Measurements from ENCODE around the gene GRID2IP.

DNA sequence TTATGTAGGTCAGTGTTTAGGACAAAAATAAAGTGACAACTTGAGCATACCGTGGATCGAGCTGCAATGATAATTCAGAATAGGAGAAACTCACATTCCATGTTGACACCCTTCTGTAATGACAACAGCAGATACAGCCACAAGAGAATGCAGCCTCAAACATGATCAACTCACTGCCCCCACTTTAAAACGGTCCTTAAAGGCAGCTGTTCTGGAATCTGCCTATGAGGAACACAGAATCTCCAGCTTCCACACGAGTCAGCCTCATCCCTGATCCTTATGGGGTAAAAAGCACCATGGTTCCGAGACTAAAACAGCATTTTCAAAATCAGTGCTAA, 71.0 kb downstream of the GRID2IP start:
- TF ChIP-seq GATA2 (IDR thresholded peaks at IDR 0.05; ENCODE audit: low read depth, low read length) (no peak), GATA3 (IDR thresholded peaks at IDR 0.05; ENCODE audit: low read depth, low read length) (no peak)

Measured in SH-SY5Y (cell line).